Activated CD4-positive, CD25-positive, alpha-beta regulatory T cell treated with anti-CD3 and anti-CD28 coated beads, Interleukin-2, amount 50 U/mL, for 72 hours (primary cell): Measurements from ENCODE around the gene PIGB.
"Not testable (repeated sequence)": the region's sequence is repeated elsewhere in the genome, so short reads cannot be mapped to it uniquely, and the experiment has no call there.

Experiments used
- DNase-seq: peaks from one replicate; pipeline ENCODE4 v3.0.0; 2021

PIGB gene

GRCh38 chr15:55318588-55319494, at the start of gene PIGB, which contains the start of gene PIGBOS1:
Gene PIGB (plus strand): TSS chr15:55319222. CDS start chr15:55319251, 29 bp downstream.
Gene PIGBOS1 (minus strand): TSS chr15:55319123. CDS start chr15:55317792, 1,331 bp downstream.
- peak; percentile 75 for DNase-seq

DNA sequence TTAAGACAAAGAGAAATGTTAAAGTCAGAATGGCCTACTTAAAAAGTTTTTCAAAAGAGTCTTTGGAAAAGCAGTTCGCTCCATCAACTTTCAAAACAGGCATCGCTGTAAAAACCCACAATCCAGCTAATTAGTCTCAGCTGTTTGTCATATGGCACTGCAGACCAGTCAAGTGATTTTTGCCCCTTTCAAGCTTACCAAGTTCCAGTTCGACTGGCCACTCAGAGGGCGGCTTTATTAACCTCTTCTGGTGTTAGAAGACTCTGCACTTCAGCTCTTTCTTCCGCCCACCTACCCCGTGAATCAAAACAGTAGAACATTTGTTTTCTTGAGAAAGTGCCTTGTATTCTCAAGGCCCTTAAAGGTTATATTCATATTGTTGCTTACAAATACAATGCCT, 48.7 kb upstream of the PIGB start:
- DNase-seq: no peak

DNA sequence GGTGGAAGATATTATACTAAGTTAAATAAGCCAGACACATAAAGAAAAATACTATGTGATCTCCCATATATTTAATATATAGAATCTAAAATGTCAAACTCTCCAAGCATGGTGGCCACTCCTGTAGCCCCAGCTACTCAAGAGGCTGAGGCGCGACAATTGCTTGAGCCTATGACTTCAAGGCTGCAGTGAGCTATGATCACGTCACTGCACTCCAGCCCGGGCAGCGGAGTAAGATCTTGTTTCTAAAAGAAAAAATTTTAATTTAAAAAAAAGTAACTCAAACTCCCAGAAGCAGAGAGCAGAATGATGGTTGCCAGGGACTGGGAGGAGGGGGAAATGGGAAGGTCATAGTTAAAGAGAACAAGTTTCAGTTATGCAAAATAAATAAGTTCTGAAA, 42.7 kb upstream of the PIGB start:
- DNase-seq: no peak

DNA sequence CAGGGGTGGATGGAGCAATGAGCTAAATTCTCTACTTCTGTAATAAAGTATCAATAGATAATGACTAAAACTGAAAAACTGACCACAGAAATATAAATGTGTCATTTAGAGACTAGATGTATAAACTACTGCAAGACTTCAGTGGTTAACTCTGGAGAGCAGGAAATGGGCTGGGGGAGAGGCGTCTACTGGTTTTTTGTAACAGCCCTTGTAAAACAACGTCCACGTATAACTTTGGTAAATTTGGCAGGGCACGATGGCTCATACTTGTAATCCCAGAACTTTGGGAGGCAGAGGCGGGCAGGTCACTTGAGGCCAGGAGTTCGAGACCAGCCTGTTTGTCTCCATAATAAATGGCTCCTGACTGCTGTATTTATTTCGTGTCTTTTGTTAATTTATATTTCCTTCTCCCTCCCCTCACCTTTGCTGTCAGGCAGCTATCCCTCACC, 41.9 kb upstream of the PIGB start:
- DNase-seq: peak; percentile 52

DNA sequence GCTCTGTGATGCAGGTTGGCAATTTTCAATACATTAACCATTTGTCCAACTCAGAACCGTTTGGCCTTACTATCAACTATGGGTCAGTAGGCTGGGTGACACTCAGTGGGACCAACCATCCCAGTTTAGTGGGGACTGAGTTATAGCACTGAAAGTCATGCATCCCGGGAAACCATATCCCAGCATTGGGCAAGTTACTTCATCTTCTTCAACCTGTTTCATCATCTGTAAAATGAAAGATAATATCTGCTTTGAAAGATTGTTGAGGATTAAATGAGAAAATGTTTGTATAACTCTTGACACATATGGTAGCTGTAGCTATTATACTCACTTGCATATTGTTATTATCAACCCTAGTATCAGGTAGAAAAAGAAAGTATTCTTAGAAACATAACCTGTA, 41.3 kb upstream of the PIGB start:
- DNase-seq: no peak

- DNase-seq: no peak
These were observed 39.8 kb upstream of the PIGB start for GRCh38 chr15:55279100-55279745.

DNA sequence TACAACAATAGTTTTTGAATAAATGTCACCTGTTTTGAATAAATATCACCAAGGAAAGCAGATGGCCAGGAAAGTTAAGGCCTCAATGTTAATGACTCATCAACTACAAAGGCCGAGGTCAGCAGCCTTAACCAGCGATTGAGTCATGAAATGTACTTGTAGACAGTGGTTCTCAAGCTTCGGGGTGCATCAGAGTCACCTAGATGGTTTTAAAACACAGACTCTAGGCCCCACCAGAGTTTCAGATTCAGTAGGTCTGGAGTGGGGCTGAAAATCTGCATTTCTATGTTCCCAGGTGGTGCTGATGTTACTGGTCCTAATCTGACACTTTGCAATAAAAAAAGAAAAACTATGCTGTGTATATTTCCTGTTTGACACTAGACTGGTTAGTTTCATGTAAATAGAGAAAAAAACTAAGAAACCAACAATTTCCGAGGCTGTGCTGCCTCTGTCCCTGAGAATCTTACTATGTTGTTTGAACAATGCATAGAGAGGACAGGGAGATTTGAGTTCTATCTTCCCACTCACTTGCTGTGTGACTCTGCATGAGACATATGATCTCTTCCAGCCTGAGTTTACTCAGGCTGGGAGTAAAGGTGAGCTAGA, 39.2 kb upstream of the PIGB start:
- peak; percentile 43 for DNase-seq

- not testable (repeated sequence) for DNase-seq
These were observed 38.4 kb upstream of the PIGB start for GRCh38 chr15:55280589-55280988.

DNA sequence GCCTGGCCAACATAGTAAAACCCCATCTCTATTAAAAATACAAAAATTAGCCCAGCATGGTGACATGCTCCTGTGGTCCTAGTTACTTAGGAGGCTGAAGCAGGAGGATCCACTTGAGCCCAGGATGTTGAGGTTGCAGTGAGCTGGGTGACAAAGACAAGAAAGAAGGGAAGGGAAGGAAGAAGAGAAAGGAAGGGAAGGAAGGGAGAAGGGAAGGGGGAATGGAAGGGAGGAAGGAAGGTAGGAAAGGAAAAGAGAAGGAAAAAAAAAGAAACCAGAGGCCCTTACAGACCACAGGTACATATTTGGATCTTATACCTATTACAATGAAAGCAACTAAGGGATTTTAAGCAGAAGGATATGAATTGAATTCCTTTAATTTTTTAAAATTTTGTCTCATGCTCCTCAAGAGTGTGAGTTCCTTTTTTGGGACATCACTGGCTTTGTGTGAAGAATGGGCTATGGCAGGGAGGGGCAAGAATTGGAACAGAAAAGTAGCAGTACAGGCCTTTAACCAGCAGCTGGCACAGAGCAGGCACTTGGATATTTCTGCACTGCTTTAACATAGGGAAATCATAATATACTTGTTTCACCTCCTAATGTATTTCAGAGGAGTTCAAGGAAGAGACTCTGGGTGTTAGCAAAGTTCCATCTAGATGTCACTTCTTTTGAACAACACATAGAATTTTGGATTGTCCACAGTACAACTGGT, 37.3 kb upstream of the PIGB start:
- DNase-seq: no peak

GRCh38 chr15:55282284-55282833, 36.7 kb upstream of the PIGB start:
- DNase-seq: no peak

GRCh38 chr15:55283379-55284147, 35.5 kb upstream of the PIGB start:
- DNase-seq: no peak

DNA sequence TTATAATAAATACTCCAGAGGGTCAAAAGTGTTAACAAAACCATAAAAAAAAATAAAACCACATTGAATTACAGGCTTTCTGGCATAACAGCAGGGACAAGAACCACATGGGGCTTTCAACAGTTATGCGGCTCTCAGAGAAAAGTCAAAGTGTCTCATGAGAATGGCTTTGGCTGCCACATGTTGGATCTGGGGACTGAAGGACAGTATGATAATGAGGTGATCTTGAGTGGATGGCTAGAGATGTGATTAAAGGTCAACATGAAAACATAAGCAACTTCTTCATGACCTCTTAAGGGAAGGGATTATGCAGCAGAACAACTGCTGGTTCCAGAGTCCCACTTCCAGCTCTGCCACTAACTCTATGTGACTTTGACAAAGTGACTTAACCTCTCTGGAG, 34.6 kb upstream of the PIGB start:
- DNase-seq: no peak

DNA sequence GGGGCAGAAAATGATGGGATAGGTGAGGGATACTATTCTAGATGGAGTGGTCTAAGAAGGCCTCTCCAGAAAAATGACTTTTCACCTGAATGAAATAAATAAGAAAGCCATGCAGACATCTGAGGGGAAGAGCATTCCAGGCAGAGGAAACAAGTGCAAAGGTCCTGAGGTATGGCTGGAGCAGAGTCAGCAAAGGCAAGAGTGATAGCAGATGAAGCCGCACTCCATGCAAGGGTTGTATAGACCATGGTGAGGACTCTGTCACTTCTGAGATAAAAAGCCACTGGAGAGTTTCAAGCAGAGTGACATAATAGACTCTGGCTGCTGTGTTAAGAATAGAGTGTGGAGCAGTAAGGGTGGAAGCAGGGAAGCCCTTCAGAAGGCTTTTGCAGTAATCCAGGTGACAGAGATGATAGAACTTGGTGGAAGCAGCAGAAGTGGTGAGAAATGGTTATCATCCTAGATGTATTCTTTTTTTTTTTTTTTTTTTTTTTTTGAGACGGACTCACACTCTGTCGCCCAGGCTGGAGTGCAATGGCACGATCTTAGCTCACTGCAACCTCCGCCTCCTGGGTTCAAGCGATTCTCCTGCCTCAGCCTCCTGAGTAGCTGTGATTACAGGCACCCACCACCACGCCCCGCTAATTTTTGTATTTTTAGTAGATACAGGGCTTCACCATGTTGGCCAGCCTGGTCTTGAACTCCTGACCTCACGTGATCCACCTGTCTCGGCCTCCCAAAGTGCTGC, 32.4 kb upstream of the PIGB start:
- DNase-seq: not testable (repeated sequence)

GRCh38 chr15:55288006-55288717, 30.9 kb upstream of the PIGB start:
- DNase-seq: no peak

DNA sequence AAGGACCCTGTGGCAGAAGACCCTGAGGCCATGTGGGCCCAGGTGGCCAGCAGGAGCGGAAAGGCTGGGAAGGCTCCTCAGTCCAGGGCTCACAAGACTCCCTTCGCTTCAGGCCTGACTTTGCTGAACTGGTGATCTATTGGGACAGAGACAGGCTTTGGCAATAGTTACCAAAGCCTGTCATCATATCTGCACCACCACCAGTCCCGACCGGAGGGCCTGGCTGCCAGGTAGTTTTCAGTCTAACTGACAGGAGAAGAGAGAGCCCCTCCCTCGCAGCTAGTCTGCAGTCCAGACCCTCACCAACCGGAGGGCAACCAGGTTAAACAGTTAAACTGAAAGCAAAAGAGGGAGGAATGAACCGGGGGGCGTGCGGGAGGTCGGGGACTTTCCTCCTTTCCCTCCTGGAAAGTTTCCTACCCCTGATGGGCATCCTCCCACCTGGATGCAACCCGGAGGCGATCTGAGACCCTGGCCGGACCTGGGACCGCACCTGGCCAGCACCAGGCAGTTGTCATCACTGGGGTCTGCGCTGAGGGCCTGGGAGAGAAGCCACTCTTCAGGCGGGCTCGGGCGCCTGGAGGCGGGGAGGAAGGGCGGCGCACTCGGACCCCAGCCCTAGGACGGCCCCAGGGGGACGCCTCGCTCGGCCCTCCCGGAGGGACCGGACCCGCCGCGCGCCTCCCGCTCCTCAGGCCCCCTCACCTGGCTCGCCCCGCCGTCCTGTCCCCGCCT, 29.8 kb upstream of the PIGB start:
- peak; percentile 47 for DNase-seq

DNA sequence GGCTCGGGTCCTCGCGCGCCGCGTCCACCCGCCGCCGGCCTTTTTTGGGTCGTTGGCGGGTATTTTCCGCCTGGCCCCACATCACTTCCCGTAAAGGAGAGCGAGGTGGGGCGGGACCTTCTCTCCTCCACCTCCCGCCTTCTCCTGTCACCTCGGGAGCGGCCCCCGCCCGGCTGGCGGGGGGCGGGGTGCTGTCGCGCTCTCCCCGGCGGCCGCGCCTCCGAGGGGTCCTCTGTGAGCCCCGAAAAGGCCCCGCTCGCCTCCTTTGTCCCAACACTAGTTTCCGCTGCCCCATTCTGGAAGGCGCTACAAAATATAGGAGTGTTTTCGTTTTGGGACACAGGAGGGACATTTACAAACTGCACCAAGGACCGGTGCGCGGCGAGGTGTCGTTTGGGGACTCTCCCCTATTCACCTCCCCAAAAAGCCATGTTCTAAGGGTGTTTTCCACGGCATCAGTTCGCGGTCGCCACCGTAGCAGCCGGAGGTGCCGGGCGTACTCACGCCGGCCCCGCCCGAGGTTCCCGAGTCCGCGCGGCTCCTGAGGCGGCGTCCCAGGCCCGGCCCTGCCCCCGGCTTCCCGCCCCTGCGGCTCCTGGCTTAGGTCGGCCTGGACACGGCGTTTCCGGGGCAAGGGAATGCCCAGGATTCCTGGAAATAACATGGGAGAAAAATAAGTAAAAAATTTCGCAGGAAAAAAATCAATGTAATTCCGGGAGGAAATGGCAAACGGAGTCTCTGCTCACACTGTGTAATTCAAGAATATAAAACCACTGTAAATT, 29.1 kb upstream of the PIGB start, which contains the start of gene RAB27A:
Gene RAB27A (minus strand): TSS at position 68 of the 782 bp plus-strand sequence. CDS start 54,879 bp downstream, outside the sequence.
- DNase-seq: peak; percentile 79

DNA sequence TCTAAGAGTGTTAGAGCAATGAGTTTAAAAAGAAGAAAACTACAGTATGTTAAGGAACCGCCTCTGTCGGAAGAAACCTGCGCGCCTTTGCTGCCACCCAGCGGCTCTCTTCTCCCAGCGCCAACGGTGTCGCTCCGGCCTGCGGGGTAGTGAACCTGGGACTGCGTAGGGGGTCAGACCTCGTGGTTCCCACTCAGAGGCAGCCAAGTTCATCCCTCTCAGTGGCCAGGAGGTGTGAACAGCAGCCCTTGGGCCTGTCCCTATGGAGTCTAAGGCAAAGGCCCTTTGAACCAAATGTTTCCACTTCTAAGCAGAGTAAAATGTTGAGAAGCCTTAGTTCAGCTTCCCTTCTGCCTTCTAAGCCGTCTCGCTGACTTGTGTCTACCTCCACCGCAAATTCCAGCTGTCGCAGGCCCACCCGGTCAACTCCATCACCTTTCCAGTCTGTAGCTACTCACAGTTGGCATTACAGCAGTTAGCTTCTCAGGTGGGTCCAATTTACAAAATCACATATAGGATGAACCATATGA, 28.4 kb upstream of the PIGB start:
- peak; percentile 85 for DNase-seq

DNA sequence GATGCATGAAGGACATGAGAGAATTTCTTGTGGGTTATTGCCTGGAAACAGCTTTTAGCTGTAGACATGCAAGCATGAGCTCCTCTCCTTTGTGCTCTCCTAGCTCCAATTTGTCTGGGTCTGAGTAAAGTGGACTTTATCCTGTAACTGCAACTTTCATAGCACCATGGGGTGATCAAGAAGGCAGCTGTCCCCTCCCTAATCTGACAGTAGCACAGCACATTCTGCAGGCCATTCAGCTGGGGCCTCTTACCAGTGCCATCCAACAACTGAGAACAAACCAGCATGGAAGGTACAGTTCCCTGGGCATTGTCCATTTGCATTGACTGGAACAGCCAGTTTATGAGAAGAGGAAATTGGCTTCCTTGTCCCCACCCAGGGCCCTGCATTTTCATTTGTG, 21.7 kb upstream of the PIGB start:
- no peak for DNase-seq
